ENCODE data around the gene DPYSL5.

DNA sequence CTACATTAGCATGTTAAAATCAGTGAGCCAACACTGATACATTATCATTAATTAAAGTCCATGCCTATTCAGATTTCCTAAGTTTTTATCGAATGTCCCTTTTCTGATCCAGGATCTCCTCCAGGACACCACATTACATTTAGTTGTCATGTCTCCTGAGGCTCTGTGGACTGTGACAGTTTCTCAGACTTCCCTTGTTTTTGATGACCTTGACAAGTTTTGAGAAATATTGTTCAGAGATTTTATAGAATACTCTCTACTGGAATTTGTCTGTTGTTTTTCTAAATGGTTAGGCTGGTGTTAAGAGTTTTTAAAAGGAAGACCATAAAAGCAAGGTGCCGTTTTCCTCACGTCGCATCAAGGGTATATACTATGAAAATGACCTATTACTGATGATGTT, 106.2 kb downstream of the DPYSL5 start:
- TF ChIP-seq SIN3A (conservative IDR thresholded peaks at IDR 0.05 in 1 of 2, IDR thresholded peaks at IDR 0.05 in 1 of 2; ENCODE audit: low read depth in 1 of 2, low read length in 2 of 2) (no peak), POLR2A (IDR thresholded peaks at IDR 0.05; ENCODE audit: control extremely low read depth in 1 of 2, low read depth in 2 of 2, low read length in 2 of 2) (no peak), CHD1 (IDR thresholded peaks at IDR 0.05; ENCODE audit: low read depth, low read length) (no peak), EZH2 (IDR thresholded peaks at IDR 0.05; ENCODE audit: low read depth, low read length, severe bottlenecking) (no peak), FOSL1 (IDR thresholded peaks at IDR 0.05; ENCODE audit: insufficient read depth, low read depth, low read length) (no peak), EP300 (IDR thresholded peaks at IDR 0.05; ENCODE audit: borderline replicate concordance in 1 of 2, low read depth in 2 of 2, low read length in 2 of 2) (no peak), SIX5 (IDR thresholded peaks at IDR 0.05; ENCODE audit: low read depth, low read length) (no peak), GABPA (IDR thresholded peaks at IDR 0.05; ENCODE audit: borderline replicate concordance, insufficient read depth, low read length) (no peak), TAF1 (IDR thresholded peaks at IDR 0.05; ENCODE audit: low read depth, low read length) (no peak)
- TF ChIP-seq, protein P1, sequence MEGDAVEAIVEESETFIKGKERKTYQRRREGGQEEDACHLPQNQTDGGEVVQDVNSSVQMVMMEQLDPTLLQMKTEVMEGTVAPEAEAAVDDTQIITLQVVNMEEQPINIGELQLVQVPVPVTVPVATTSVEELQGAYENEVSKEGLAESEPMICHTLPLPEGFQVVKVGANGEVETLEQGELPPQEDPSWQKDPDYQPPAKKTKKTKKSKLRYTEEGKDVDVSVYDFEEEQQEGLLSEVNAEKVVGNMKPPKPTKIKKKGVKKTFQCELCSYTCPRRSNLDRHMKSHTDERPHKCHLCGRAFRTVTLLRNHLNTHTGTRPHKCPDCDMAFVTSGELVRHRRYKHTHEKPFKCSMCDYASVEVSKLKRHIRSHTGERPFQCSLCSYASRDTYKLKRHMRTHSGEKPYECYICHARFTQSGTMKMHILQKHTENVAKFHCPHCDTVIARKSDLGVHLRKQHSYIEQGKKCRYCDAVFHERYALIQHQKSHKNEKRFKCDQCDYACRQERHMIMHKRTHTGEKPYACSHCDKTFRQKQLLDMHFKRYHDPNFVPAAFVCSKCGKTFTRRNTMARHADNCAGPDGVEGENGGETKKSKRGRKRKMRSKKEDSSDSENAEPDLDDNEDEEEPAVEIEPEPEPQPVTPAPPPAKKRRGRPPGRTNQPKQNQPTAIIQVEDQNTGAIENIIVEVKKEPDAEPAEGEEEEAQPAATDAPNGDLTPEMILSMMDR (IDR thresholded peaks at IDR 0.05; ENCODE audit: control extremely low read depth in 1 of 3, insufficient read depth in 1 of 3, low read depth in 1 of 3, low read length in 3 of 3), result no peak
